Activated naive CD4-positive, alpha-beta T cell treated with anti-CD3 and anti-CD28 coated beads, Interleukin-2, amount 50 U/mL, for 24 hours (primary cell): ENCODE data around the gene PRR5.
"Not testable (repeated sequence)": the region's sequence is repeated elsewhere in the genome, so short reads cannot be mapped to it uniquely, and the experiment has no call there.

ENCODE experiments used
- H3K27ac Mint-ChIP-seq: one replicate; pipeline ENCODE4 v1.8.0; 2021; ENCODE audit warnings: mild to moderate bottlenecking, mixed read lengths
- H3K27me3 Mint-ChIP-seq: one replicate; pipeline ENCODE4 v1.8.0; 2021; ENCODE audit warnings: mixed read lengths
- H3K36me3 Mint-ChIP-seq: one replicate; pipeline ENCODE4 v1.8.0; 2021; ENCODE audit warnings: mixed read lengths
- H3K4me1 Mint-ChIP-seq: one replicate; pipeline ENCODE4 v1.8.0; 2021; ENCODE audit warnings: mixed read lengths
- H3K4me3 Mint-ChIP-seq: one replicate; pipeline ENCODE4 v1.8.0; 2021; ENCODE audit warnings: mild to moderate bottlenecking, mixed read lengths
- H3K9me3 Mint-ChIP-seq: one replicate; pipeline ENCODE4 v1.8.0; 2021; ENCODE audit warnings: mixed read lengths

Gene PRR5

GRCh38 chr22:44668886-44669521 is 33.0 kb upstream of the PRR5 start:
- peak overlapping the region; percentile 72 for H3K4me3 Mint-ChIP-seq

DNA sequence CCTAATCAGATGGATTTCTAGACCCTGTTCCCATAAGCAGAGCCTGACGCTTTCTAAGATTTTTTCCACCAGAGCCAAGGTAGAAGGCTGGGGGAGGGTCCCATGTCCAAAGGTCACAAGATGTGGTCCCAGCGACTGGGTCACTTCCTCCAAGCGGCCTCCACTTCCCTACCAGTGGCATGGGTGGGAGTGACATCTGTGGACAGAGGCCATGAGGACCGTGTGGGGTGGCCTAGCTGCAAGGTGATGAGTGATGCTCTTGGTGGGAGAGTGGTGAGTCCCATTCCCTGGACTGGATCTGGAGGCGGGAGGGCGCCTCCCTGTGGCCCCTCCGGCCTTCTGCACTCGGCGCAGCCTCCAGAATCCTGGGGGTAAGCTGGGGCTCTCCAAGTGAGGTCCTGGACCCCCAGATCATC is 32.4 kb upstream of the PRR5 start:
- H3K9me3 Mint-ChIP-seq, result no peaks in the 10 kb centered on the region
- peaks cover 45% of the 10 kb centered on the region for H3K4me1 Mint-ChIP-seq
- no peaks in the 10 kb centered on the region for H3K36me3 Mint-ChIP-seq
- H3K27ac Mint-ChIP-seq, result peak overlapping the region; percentile 35
- peak overlapping the region; percentile 72 for H3K4me3 Mint-ChIP-seq
- no peaks in the 10 kb centered on the region for H3K27me3 Mint-ChIP-seq

More at GRCh38 chr22:44668886-44669521, 33.0 kb upstream of the PRR5 start:
- peak overlapping the region; percentile 70 for H3K27ac Mint-ChIP-seq
- H3K27me3 Mint-ChIP-seq, result no peaks in the 10 kb centered on the region
- H3K4me1 Mint-ChIP-seq, result peaks cover 51% of the 10 kb centered on the region
- no peaks in the 10 kb centered on the region for H3K9me3 Mint-ChIP-seq
- no peaks in the 10 kb centered on the region for H3K36me3 Mint-ChIP-seq

DNA sequence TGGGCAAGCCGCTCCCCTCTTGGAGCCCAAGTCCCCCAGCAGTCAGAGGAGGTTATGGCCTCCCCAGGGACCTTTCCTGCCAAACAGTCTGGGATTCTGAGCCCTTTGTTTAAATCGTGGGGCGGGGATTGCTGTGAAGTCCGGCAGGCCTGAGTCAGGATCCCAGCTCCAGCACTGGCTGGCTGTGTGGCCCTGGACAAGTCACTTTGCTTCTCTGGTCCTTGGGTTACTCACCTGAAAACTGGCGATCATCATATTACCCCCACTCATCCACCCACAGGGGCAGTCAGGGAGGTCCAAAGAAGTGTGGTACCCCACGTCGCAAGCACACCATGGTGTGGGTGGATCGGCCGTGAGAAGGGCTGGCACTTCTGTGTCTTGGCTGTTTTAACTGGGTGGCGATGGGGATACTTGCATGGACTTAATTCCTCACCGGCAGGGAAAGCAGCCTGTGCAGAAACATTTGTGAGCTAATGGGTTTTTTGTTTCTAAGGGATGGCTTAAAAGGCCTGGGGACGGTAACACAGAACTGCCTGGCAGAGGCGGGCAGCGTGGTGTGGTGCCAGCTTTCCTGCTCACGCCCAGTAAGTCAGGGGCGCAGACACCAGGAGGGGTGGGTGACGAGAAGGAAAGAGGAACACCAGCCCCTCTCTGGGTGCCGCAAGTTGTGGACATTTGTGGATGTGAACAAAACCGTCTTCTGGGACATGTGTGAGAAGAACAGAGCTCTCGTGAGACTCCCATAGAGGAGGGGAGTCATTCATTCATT is 31.6 kb upstream of the PRR5 start:
- Mint-ChIP-seq H3K4me3 (peak overlapping the region; percentile 39), H3K27ac (no peak overlapping the region), H3K4me1 (peaks cover 39% of the 10 kb centered on the region), H3K36me3 (no peaks in the 10 kb centered on the region), H3K9me3 (no peaks in the 10 kb centered on the region), H3K27me3 (no peaks in the 10 kb centered on the region)

DNA sequence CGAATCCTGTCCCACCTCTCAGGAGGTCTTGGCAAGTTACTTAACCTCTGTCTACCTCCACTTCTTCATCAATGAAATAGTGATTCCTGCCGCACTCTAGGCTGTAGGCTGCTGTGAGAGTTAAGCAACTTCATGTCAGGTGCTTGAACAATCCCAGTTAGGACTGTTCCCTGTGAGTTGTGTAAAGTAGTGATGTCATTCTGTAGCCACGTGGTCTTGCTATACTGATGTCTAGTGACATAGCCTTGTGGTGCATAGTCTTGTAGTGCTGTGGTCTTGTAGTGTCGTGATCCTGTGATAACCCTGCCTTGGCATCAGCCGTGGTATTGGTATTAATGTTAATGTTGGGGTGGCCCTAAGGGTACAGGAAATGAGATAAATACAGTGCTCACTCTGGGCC is 30.3 kb upstream of the PRR5 start:
- Mint-ChIP-seq H3K27ac (no peak overlapping the region), H3K27me3 (no peaks in the 10 kb centered on the region), H3K9me3 (no peaks in the 10 kb centered on the region), H3K4me1 (peaks cover 36% of the 10 kb centered on the region), H3K36me3 (no peaks in the 10 kb centered on the region), H3K4me3 (no peak overlapping the region)

- no peaks in the 10 kb centered on the region for H3K9me3 Mint-ChIP-seq
- H3K4me1 Mint-ChIP-seq, result peaks cover 31% of the 10 kb centered on the region
- H3K4me3 Mint-ChIP-seq, result no peak overlapping the region
- H3K36me3 Mint-ChIP-seq, result no peaks in the 10 kb centered on the region
- no peak overlapping the region for H3K27ac Mint-ChIP-seq
- H3K27me3 Mint-ChIP-seq, result no peaks in the 10 kb centered on the region
Measured at GRCh38 chr22:44672632-44673031, 29.4 kb upstream of the PRR5 start.

DNA sequence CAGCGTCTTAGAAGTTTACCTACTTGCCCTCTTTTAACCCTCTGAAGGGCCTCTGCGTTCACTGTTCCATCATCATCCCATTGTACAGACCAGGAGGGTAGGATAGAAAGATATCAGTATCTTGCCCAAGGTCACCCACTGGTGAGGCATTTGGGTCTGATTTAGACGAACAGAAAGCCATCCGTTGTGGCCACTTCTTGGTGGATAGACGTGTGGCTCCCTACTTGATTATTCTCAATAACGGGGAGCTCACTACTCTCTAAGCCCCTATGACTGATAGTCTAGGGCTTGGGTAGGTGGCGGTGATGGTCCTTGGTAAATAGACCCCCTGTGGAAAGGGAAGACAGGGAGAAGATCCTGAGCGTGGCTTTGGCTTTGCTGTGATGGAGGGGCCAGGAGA is 28.6 kb upstream of the PRR5 start:
- Mint-ChIP-seq H3K4me3 (no peak overlapping the region), H3K27me3 (no peaks in the 10 kb centered on the region), H3K9me3 (no peaks in the 10 kb centered on the region), H3K27ac (no peak overlapping the region), H3K36me3 (no peaks in the 10 kb centered on the region), H3K4me1 (peaks cover 29% of the 10 kb centered on the region)

DNA sequence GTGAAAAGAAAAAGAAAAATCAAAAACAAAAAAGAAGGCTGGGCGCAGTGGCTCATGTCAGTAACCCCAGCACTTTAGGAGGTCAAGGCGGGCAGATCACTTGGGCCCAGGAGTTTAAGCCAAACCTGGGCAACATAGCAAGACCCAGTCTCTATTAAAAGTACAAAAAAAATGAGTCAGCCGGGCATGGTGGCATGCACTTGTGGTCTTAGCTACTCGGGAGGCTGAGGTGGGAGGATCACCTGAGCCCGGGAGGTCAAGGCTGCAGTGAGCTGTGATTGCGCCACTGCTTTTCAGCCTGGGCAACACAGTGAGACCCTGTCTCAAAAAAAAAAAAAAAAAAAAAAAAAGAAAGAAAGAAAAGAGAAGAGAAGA is 26.0 kb upstream of the PRR5 start:
- not testable (repeated sequence) for H3K27me3 Mint-ChIP-seq, H3K27ac Mint-ChIP-seq, H3K9me3 Mint-ChIP-seq, H3K4me3 Mint-ChIP-seq, H3K36me3 Mint-ChIP-seq
- H3K4me1 Mint-ChIP-seq, result peaks cover 31% of the 10 kb centered on the region

DNA sequence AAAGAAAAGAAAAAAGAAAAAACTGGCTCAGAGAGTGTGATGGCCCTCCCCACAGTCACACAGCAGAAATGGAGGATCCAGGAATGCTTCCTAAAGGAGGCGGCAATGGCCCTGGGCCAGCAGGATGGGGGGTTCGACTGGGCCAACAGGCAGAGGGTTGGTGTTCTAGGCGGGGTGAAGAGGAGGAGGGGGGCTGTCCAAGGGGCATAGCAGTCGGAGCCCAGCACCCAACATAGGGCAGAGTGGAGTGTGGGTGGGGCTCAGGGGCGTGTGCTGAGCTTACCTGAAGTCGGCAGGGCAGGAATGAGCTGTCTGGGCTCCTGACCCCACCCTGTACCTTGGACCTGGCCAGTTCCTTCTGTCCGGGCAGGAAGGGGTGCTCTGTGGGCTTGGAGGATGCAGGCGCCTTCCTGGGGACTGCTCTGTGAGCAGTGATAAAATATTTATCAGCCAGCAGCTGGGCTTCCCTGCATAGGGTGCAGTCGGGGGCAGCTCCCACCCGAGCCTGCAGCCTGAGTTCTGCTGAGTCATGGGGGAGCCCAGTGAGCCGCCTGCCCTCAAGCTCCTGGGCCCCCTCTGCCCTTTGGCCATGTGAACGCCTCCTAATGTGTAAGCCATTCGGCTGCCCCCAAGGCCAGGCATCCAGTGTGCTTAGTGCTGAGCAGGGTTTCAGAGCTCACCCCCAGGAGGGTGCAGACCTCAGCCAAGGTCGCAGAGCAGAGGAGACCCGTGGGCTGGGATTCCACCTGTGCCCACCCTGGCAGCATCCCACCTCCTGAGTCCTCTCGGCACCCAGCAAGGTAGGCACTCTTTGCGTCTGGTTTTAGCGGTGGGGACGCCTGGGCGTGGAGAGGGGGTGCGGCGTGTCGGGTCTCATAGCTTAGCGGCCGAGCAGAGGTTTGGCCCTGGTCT is 25.3 kb upstream of the PRR5 start:
- Mint-ChIP-seq H3K27ac (no peak overlapping the region), H3K36me3 (no peaks in the 10 kb centered on the region), H3K9me3 (no peaks in the 10 kb centered on the region), H3K27me3 (no peaks in the 10 kb centered on the region), H3K4me3 (peak overlapping the region; percentile 36), H3K4me1 (peaks cover 36% of the 10 kb centered on the region)

DNA sequence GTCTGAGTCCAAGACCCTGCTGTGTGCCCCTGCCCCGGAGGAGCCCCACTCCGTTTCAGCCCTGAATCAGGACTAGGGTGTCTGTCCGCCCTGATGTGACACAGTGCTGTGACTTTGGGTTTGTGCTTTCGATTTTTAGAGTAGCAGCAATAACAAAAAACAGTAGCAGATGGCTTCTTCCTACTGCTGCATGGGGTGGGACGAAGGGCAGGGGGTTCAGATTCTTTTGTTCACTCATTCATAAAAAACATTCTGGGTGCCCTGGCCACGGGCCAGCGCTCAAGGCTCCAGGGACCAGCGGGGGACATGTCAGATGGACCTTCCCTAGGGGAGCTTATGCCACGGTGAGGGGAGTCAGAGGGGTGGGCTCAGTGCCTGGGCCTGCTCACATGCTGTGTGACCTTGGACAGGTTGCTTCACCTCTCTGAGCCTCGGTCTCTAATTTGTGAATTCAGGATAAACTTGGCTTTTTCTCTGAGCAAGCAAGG is 24.6 kb upstream of the PRR5 start:
- Mint-ChIP-seq H3K4me1 (peaks cover 36% of the 10 kb centered on the region), H3K4me3 (peak overlapping the region; percentile 36), H3K27ac (no peak overlapping the region), H3K27me3 (no peaks in the 10 kb centered on the region), H3K36me3 (no peaks in the 10 kb centered on the region), H3K9me3 (no peaks in the 10 kb centered on the region)

GRCh38 chr22:44677871-44678555 is 24.0 kb upstream of the PRR5 start:
- no peaks in the 10 kb centered on the region for H3K9me3 Mint-ChIP-seq
- no peaks in the 10 kb centered on the region for H3K36me3 Mint-ChIP-seq
- no peak overlapping the region for H3K27ac Mint-ChIP-seq
- H3K4me1 Mint-ChIP-seq, result peaks cover 41% of the 10 kb centered on the region
- H3K27me3 Mint-ChIP-seq, result no peaks in the 10 kb centered on the region
- H3K4me3 Mint-ChIP-seq, result no peak overlapping the region

DNA sequence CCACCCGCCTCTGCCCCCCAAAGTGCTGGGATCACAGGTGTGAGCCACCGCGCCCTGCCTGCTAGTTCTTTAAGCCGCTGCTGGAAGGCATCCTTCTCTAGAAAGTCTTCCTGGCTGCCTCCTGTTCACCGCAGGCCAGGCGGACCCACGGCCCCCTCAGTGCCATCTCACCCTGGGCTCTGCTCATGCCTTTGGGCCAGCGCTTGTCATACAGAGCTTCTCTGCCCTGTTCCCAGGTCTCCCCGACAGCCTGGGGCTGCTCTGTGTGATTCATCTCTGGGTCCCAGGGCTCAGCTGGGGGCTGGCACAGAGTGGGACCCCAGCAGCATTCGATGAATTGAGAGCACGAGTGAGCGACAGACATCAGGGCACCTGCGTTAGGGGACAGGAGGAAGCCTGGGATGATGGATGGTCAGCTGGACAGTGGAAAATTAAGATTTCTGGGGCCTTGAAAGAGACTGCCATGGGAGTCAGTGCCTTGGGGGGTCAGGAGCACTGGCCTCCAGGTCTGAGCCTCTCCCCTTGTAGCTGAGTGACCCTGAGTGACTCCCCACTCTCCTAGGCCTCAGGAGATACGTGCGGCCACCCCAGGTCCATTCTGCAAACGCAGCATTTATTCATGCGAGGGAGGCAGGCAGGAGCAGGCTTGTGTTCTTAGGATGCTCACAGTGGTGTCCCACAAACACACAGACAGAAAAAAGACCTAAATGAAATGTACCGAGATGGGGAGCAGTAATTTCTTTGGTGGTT is 23.3 kb upstream of the PRR5 start:
- Mint-ChIP-seq H3K4me3 (no peak overlapping the region), H3K27me3 (no peaks in the 10 kb centered on the region), H3K9me3 (no peaks in the 10 kb centered on the region), H3K36me3 (no peaks in the 10 kb centered on the region), H3K4me1 (peaks cover 44% of the 10 kb centered on the region), H3K27ac (no peak overlapping the region)

DNA sequence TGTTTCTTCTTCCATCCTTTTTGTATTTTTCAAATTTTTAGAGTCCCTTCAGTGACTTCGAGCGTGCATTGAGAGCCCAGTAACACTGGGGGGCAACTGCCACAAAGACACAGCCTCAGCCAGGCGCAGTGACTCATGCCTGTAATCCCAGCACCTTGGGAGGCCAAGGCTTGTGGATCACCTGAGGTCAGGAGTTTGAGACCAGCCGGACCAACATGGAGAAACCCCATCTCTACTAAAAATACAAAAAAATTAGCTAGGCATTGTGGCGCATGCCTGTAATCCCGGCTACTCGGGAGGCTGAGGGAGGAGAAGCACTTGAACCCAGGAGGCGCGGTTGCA is 22.7 kb upstream of the PRR5 start:
- H3K9me3 Mint-ChIP-seq, H3K4me3 Mint-ChIP-seq, H3K36me3 Mint-ChIP-seq, H3K27me3 Mint-ChIP-seq, H3K27ac Mint-ChIP-seq: not testable (repeated sequence)
- peaks cover 44% of the 10 kb centered on the region for H3K4me1 Mint-ChIP-seq

DNA sequence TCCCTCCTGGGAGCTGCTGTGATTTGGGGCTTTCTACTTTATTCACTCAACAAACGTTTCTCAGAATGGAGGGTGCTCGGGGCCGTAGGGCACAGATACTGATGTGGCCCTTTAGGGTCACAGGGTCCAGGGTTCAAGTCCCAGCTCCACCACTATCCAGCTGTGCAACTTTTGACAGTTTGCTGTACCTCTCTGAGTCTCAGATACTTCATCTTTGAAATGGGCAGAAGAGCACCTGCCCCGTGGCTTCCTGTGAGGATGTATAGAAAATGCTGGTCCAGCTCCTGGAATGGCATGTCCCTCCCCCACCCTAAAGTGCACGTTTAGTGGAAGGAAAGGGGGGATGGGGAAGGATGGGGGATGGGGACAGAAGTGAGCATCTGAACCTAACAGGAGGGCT is 21.9 kb upstream of the PRR5 start:
- H3K27me3 Mint-ChIP-seq, result no peaks in the 10 kb centered on the region
- no peaks in the 10 kb centered on the region for H3K9me3 Mint-ChIP-seq
- H3K36me3 Mint-ChIP-seq, result no peaks in the 10 kb centered on the region
- H3K27ac Mint-ChIP-seq, result no peak overlapping the region
- H3K4me3 Mint-ChIP-seq, result no peak overlapping the region
- peaks cover 51% of the 10 kb centered on the region for H3K4me1 Mint-ChIP-seq

DNA sequence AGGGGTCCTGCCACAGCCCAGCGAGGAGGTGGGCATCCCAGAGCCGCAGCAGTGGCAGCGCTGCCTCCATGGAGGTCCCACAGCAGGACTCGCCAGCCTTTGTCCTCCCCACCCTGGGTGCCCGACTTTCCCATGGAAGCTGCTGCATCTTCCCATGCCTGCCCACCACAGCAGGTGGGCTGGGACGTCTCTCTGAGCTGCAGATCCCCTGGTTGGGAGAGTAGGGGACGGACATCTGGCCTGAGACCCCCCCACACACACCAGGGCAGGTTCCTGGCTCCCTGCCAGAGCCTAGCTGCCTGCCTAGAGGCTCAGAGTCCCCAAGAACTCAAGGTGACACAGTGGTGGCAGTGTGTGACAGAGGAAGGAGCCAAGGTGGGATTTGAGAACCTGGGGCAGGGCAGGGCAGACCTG is 21.5 kb upstream of the PRR5 start:
- H3K27me3 Mint-ChIP-seq, result no peaks in the 10 kb centered on the region
- H3K9me3 Mint-ChIP-seq, result no peaks in the 10 kb centered on the region
- H3K4me3 Mint-ChIP-seq, result no peak overlapping the region
- no peak overlapping the region for H3K27ac Mint-ChIP-seq
- H3K36me3 Mint-ChIP-seq, result no peaks in the 10 kb centered on the region
- peaks cover 53% of the 10 kb centered on the region for H3K4me1 Mint-ChIP-seq
